DMS79 (cell line): ENCODE measurements around the gene CRISPLD2.
"Not testable (repeated sequence)": the region's sequence is repeated elsewhere in the genome, so short reads cannot be mapped to it uniquely, and the experiment has no call there.

Experiments
- DNase-seq: peaks from one replicate; lab custom pipeline; 2025; lab: John Stamatoyannopoulos, UW

Gene CRISPLD2

GRCh38 chr16:84931107-84931494 lies 111.3 kb downstream of the CRISPLD2 start:
- DNase-seq = no peak

- DNase-seq = no peak
These were observed 111.7 kb downstream of the CRISPLD2 start for GRCh38 chr16:84931506-84931905.

- DNase-seq = no peak
These were observed 112.9 kb downstream of the CRISPLD2 start for GRCh38 chr16:84932681-84933080.

- no peak for DNase-seq
These were observed 114.2 kb downstream of the CRISPLD2 start for GRCh38 chr16:84933774-84934631.

- no peak for DNase-seq
These were observed 117.6 kb downstream of the CRISPLD2 start for GRCh38 chr16:84937196-84938005.

GRCh38 chr16:84938616-84939015 lies 118.8 kb downstream of the CRISPLD2 start:
- not testable (repeated sequence) for DNase-seq

GRCh38 chr16:84940670-84941551 lies 121.1 kb downstream of the CRISPLD2 start:
- DNase-seq = no peak

GRCh38 chr16:84941921-84942320 lies 122.1 kb downstream of the CRISPLD2 start:
- no peak for DNase-seq

- DNase-seq = no peak
These were observed 123.0 kb downstream of the CRISPLD2 start for GRCh38 chr16:84942786-84943185.

- DNase-seq = no peak
These were observed 123.8 kb downstream of the CRISPLD2 start for GRCh38 chr16:84943620-84944019.

GRCh38 chr16:84947022-84947421 lies 127.2 kb downstream of the CRISPLD2 start:
- no peak for DNase-seq

GRCh38 chr16:84947996-84948850 lies 128.4 kb downstream of the CRISPLD2 start:
- DNase-seq = no peak

GRCh38 chr16:84948851-84949610 lies 129.2 kb downstream of the CRISPLD2 start:
- no peak for DNase-seq

- peak; percentile 20 for DNase-seq
These were observed 130.1 kb downstream of the CRISPLD2 start for GRCh38 chr16:84949772-84950436.

- no peak for DNase-seq
These were observed 131.1 kb downstream of the CRISPLD2 start for GRCh38 chr16:84950906-84951305.

GRCh38 chr16:84952335-84953189 lies 132.8 kb downstream of the CRISPLD2 start:
- DNase-seq = peak; percentile 31

- no peak for DNase-seq
These were observed 133.5 kb downstream of the CRISPLD2 start for GRCh38 chr16:84953190-84953746.

- no peak for DNase-seq
These were observed 135.6 kb downstream of the CRISPLD2 start for GRCh38 chr16:84955427-84955826.
